ENCODE results near the gene CDC25C. TPM values are rescaled to one million over a fixed set of nuclear protein-coding genes. Genes with fewer than 3 reads are reported as not detected.
A peak's percentile ranks its signal among the peaks of the same experiment; 100 is the strongest.

CDC25C gene
- total and polyA plus RNA-seq, 9 of the 15 experiments (the other 6 are each of a cell fraction or from before 2014, with no cell fraction given) = 19.1 to 63.7 (median 31.9) TPM

DNA sequence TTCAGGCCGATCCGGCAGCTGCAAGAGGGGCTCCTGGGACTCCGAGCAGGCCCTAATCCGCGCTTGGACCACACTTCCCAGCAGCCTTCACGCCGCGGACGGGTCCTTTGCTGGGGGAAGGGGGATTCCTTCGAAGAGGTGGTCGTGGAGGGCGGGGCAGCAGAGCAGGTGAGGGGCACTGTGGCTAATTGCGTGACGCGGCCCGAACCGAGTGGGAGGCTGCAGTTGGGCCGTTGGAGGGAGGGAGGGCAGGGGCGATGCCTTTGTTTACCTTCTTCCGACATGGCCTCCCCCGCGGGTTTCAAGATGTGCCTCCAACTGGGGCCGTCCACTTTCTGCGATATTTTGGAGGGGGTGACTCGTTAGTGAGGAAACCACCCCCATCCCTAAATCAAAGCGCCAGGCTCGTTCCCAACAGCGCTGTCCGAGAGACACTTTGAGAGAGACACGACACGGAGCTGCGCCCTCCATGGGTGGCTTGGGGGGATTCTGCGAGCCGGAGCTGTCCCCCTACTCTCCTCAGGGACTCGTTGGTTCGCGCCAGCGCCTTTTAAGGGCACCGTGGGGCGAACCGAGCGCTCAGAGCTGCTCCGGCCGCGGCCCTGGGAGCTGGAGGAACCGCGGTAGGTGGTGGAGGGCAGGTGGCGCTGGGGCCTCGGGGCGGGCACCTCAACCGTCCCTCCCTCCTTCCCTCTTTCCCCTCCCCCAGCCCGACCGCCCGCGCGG lies 6.2 kb upstream of the CDC25C start, which contains the start of gene FAM53C (continued):
- TF ChIP-seq, protein P1, sequence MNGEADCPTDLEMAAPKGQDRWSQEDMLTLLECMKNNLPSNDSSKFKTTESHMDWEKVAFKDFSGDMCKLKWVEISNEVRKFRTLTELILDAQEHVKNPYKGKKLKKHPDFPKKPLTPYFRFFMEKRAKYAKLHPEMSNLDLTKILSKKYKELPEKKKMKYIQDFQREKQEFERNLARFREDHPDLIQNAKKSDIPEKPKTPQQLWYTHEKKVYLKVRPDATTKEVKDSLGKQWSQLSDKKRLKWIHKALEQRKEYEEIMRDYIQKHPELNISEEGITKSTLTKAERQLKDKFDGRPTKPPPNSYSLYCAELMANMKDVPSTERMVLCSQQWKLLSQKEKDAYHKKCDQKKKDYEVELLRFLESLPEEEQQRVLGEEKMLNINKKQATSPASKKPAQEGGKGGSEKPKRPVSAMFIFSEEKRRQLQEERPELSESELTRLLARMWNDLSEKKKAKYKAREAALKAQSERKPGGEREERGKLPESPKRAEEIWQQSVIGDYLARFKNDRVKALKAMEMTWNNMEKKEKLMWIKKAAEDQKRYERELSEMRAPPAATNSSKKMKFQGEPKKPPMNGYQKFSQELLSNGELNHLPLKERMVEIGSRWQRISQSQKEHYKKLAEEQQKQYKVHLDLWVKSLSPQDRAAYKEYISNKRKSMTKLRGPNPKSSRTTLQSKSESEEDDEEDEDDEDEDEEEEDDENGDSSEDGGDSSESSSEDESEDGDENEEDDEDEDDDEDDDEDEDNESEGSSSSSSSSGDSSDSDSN (IDR thresholded peaks at IDR 0.05; ENCODE audit: borderline replicate concordance in 1 of 2, low read depth in 2 of 2, low read length in 2 of 2) = no peak
- no peak for TF ChIP-seq CHD1 (IDR thresholded peaks at IDR 0.05; ENCODE audit: low read length)
- TF ChIP-seq, protein P2, sequence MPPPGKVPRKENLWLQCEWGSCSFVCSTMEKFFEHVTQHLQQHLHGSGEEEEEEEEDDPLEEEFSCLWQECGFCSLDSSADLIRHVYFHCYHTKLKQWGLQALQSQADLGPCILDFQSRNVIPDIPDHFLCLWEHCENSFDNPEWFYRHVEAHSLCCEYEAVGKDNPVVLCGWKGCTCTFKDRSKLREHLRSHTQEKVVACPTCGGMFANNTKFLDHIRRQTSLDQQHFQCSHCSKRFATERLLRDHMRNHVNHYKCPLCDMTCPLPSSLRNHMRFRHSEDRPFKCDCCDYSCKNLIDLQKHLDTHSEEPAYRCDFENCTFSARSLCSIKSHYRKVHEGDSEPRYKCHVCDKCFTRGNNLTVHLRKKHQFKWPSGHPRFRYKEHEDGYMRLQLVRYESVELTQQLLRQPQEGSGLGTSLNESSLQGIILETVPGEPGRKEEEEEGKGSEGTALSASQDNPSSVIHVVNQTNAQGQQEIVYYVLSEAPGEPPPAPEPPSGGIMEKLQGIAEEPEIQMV (tag; conservative IDR thresholded peaks at IDR 0.05; ENCODE audit: low read depth) = no peak
- 0 out of 2 replicates have a peak, but pooled peaks have one; percentile 27 for TF ChIP-seq TCF7 (IDR thresholded peaks at IDR 0.05; ENCODE audit: borderline replicate concordance)
- peak; percentile 91 for TF ChIP-seq ASH1L (IDR thresholded peaks at IDR 0.05; ENCODE audit: borderline replicate concordance, low read depth, partially characterized antibody)
- TF ChIP-seq MXI1 (IDR thresholded peaks at IDR 0.05; ENCODE audit: low read depth, low read length) = peak; percentile 22; the same call in 1 of the 2 replicates
- TF ChIP-seq, protein P3, sequence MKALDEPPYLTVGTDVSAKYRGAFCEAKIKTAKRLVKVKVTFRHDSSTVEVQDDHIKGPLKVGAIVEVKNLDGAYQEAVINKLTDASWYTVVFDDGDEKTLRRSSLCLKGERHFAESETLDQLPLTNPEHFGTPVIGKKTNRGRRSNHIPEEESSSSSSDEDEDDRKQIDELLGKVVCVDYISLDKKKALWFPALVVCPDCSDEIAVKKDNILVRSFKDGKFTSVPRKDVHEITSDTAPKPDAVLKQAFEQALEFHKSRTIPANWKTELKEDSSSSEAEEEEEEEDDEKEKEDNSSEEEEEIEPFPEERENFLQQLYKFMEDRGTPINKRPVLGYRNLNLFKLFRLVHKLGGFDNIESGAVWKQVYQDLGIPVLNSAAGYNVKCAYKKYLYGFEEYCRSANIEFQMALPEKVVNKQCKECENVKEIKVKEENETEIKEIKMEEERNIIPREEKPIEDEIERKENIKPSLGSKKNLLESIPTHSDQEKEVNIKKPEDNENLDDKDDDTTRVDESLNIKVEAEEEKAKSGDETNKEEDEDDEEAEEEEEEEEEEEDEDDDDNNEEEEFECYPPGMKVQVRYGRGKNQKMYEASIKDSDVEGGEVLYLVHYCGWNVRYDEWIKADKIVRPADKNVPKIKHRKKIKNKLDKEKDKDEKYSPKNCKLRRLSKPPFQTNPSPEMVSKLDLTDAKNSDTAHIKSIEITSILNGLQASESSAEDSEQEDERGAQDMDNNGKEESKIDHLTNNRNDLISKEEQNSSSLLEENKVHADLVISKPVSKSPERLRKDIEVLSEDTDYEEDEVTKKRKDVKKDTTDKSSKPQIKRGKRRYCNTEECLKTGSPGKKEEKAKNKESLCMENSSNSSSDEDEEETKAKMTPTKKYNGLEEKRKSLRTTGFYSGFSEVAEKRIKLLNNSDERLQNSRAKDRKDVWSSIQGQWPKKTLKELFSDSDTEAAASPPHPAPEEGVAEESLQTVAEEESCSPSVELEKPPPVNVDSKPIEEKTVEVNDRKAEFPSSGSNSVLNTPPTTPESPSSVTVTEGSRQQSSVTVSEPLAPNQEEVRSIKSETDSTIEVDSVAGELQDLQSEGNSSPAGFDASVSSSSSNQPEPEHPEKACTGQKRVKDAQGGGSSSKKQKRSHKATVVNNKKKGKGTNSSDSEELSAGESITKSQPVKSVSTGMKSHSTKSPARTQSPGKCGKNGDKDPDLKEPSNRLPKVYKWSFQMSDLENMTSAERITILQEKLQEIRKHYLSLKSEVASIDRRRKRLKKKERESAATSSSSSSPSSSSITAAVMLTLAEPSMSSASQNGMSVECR (CRISPR knock-in tag; IDR thresholded peaks at IDR 0.05) = peak; percentile 77; the same call in 1 of the 2 replicates
- TF ChIP-seq NR2C2 (CRISPR knock-in tag; IDR thresholded peaks at IDR 0.05) = peak; percentile 79
- TF ChIP-seq NR2C2 (tag; IDR thresholded peaks at IDR 0.05) = peak; percentile 81
- no peak for TF ChIP-seq ZC3H11A (IDR thresholded peaks at IDR 0.05; ENCODE audit: low read depth, low read length)
- TF ChIP-seq MEF2D (tag; conservative IDR thresholded peaks at IDR 0.05; ENCODE audit: low read depth) = no peak

All from K562 (cell line).